Aorta (tissue), 5 donors: ENCODE results near the gene ATN1. TPM values are rescaled to one million over a fixed set of nuclear protein-coding genes. Genes with fewer than 3 reads are reported as not detected.

ENCODE experiments used
- ATAC-seq: fragments of 200-7000 bp; cut with Tn5 transposase; one replicate; pipeline ENCODE4 v1.9.1; 2022; ENCODE audit warnings: moderate library complexity; ENCODE audit not compliant: low FRiP score
- DNase-seq, 2 donors: peaks; one replicate each; pipeline ENCODE4 v3.0.0-alpha.2; 2020
- H3K27ac ChIP-seq, 2 donors: one replicate each; pipeline ENCODE4 v1.5.1; 2013; ENCODE audit warnings: low read length in 2 of 2, mild to moderate bottlenecking in 2 of 2, moderate library complexity in 2 of 2, control low read depth in 1 of 2, inconsistent platforms in 1 of 2, low read depth in 1 of 2
- H3K27me3 ChIP-seq, 2 donors: one replicate each; pipeline ENCODE4 v1.6.1; 2013; ENCODE audit warnings: control low read depth in 1 of 2, low read length in 1 of 2, mild to moderate bottlenecking in 1 of 2, moderate library complexity in 1 of 2; ENCODE audit not compliant: insufficient read depth in 2 of 2, control insufficient read depth in 1 of 2
- H3K36me3 ChIP-seq, 2 donors: one replicate each; pipeline ENCODE4 v1.6.1; 2013; ENCODE audit warnings: control low read depth in 1 of 2, low read length in 1 of 2, mild to moderate bottlenecking in 1 of 2; ENCODE audit not compliant: insufficient read depth in 2 of 2, control insufficient read depth in 1 of 2
- H3K4me1 ChIP-seq, 2 donors: one replicate each; pipeline ENCODE4 v1.6.1; 2013; ENCODE audit warnings: low read length in 2 of 2, control low read depth in 1 of 2, mild to moderate bottlenecking in 1 of 2, moderate library complexity in 1 of 2; ENCODE audit not compliant: insufficient read depth in 2 of 2, control insufficient read depth in 1 of 2
- H3K4me3 ChIP-seq, 2 donors: one replicate each; pipeline ENCODE4 v1.5.1; 2013; ENCODE audit warnings: low read length in 2 of 2, control low read depth in 1 of 2, mild to moderate bottlenecking in 1 of 2
- H3K9me3 ChIP-seq: one replicate; pipeline ENCODE4 v1.6.1; 2013; ENCODE audit warnings: mild to moderate bottlenecking, low read length; ENCODE audit not compliant: control insufficient read depth
- WGBS, 2 donors: extraction: QIAGEN DNeasy Blood & Tissue Kit; methylation state at CpG; one replicate each; pipeline ENCODE4 v1.1.7; 2013; 5-methylcytosine and 5-hydroxymethylcytosine counted together
- intact Hi-C, 2 donors: fragments of 100-400 bp; cut with DNase I; formaldehyde crosslinking; loops; one replicate each; pipeline versions ENCODE4 v1.14.2 to v1.15.0; 2022
- polyA plus RNA-seq, 2 donors: library from polyadenylated mRNA; stranded (reverse); fragments of 200-250 nt; gene quantifications; one replicate each; pipeline ENCODE4 v1.2.3, GENCODE V29; 2013
- total RNA-seq, 2 donors: library from RNA; stranded (reverse); fragmentation: NEBNext Ultra II Directional; extraction: Animal tissue kit (Norgen Biotek cat#: 25700); gene quantifications; one replicate each; pipeline ENCODE4 v1.2.1, GENCODE V29; 2021
- donor health status: healthy with polysubstance abuse.
- donor health status: Bipolar disorder and iron deficiency.
- donor health status: DM: no; HTN: no; CAD: no.
- donor health status: DM: no; HTN: no; CAD: no.
- donor health status: DM: yes; HTN: yes; CAD: no.

Gene ATN1
- total and polyA plus RNA-seq, 4 donors: 22.7 to 149 (median 142) TPM

DNA sequence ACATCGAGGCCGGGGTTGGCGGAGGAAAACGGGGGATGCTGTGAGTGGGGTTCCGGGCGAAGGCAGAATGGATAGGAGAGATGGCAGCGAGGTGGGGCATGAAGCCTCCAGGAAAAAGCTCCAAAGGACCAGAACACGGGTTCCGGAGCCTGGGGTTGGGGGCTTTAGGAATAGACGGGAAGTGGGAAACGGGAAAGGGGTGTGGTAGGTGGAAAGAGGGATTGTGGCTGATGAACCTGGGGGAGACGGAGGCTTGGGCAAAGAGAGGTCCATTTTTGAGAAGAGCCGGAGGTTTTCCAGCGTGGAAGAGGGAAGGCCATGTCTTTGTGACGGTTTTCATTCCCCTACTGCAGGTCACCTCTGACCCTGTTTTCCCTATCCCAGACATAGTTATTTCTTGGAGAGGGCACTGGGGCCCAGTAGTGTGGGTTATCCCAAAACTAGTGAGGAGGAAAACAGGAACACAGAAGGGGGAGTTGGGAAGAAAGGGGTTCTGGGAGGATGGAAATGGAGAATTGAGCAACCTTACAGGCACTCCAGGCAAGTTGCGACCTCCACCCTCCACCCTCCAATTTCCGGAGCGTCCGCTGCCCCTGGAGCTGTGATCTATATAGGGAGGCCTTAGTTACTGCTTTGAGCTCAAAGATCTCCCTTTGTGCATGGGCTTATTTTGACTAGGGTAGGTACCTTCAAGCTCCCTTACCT is 1.1 kb downstream of the ATN1 start:
- no peak for ATAC-seq
- Histone ChIP-seq H3K4me1 (no peaks in the 10 kb centered on the region), H3K27me3 (no peaks in the 10 kb centered on the region), H3K4me3 (peak overlapping the region; percentile 97 to 99), H3K27ac (peak overlapping the region; percentile 49 to 96), H3K9me3 (no peaks in the 10 kb centered on the region), H3K36me3 (peaks cover 0 to 1% of the 10 kb centered on the region in 2 donors)
- 2% methylated on average over 19 of the region's 19 CpGs for WGBS, 2 donors
- intact Hi-C loops: loop anchor here in 1 of 2 donors (5.0 kb wide), 1 partner anchor 62 kb away; the partner anchor contains the start of gene TPI1
- peak in 1 of 2 donors; percentile 35 for DNase-seq

DNA sequence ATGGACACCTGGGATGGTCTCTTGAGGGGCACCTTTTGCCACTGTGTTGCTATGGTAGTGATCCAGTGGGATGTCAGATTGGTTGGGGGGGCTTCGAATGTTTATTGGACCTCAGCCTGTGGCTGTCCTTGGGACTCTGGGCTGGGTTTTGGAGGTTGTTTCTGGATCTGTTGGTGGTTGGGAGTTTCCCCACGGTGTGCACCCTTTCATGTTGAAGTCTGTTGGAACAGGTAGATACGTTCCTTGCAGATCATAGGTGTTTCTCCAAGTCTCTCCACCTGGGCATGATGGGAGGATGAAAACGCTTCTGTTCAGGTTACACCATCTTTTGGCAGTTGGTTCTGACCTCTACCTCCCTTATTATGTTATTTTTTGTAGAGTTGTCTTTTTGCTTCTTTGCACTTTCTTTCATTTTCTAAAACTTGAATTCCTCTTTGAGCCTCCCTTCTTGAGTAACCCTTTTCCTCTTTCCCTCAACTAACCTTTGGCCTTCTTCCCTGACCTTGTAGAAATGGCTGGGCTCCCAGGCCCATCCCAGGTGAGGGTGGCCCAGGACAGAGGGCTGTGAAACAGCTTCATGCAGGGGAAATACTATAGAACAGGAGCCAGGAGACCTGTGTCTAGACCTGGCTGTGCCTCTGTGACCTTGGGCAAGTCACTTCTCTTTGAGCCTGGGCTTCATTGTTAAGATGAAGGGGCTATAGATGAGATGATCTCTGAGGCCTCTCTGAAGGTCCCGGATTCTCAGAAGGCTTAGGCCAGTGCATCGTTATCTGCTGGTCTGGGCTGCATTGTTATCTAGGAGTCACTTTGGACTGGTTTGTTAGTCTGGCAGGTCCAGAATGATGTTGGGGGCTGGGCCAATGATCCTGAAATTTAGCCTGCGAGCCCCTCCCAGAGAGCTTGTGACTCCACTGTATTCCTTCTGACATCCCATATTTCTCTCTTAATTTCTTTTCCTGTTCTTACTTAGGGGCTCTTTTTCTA is 2.0 kb downstream of the ATN1 start:
- peak overlapping the region in 1 of 2 donors; percentile 29 for H3K27ac ChIP-seq
- peaks cover 2 to 3% of the 10 kb centered on the region in 2 donors for H3K36me3 ChIP-seq
- ATAC-seq (no peak), DNase-seq (peak in 1 of 2 donors; percentile 27)
- intact Hi-C loops: loop anchor here in 1 of 2 donors (5.0 kb wide), 1 partner anchor 62 kb away; the partner anchor contains the start of gene TPI1
- no peaks in the 10 kb centered on the region for H3K27me3 ChIP-seq
- H3K4me1 ChIP-seq: no peaks in the 10 kb centered on the region
- no peaks in the 10 kb centered on the region for H3K9me3 ChIP-seq
- peak overlapping the region; percentile 97 to 99 for H3K4me3 ChIP-seq
- WGBS, 2 donors: 27 to 28% methylated on average over 7 of the region's 7 CpGs

DNA sequence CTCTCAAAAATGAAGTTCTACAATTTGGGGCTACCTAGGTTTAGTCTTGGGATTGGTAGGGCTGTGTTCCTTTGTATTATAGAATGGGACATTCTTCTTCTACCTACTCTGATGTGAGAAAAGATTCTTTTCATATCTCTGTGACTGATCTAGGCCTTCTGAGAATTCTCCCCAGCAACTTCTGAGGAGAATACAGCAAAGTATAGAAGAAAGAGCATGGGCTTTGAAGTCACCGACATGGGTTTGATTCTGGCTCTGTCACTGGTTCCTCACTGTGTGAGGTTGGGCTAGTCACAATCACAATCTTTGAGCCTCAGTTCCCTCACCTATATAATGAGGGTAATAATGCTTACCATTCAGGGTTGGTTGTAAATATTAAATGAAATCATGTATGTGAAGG is 5.0 kb downstream of the ATN1 start:
- DNase-seq (no peak), ATAC-seq (no peak)
- H3K27me3 ChIP-seq: no peaks in the 10 kb centered on the region
- H3K4me3 ChIP-seq: no peak overlapping the region
- WGBS, 2 donors: 32% methylated on average over 1 of the region's 1 CpG
- no peaks in the 10 kb centered on the region for H3K4me1 ChIP-seq
- intact Hi-C loops: no loop called here
- H3K27ac ChIP-seq: no peak overlapping the region
- no peaks in the 10 kb centered on the region for H3K9me3 ChIP-seq
- peaks cover 3 to 5% of the 10 kb centered on the region in 2 donors for H3K36me3 ChIP-seq

DNA sequence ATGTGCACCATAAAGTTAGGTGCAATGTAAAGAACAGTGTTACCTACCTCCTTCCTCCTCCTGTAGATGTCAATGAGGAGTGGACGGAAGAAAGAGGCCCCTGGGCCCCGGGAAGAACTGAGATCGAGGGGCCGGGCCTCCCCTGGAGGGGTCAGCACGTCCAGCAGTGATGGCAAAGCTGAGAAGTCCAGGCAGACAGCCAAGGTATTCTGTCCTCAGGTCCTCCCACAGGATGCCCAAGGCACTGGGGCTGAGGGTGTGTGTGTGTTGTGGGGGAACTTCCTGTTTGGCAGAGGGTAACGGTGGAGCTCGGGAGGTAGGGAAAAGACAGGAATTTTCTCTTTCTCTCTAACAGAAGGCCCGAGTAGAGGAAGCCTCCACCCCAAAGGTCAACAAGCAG is 6.4 kb downstream of the ATN1 start:
- intact Hi-C loops: no loop called here
- no peaks in the 10 kb centered on the region for H3K4me1 ChIP-seq
- no peaks in the 10 kb centered on the region for H3K27me3 ChIP-seq
- peak overlapping the region in 1 of 2 donors; percentile 12 for H3K27ac ChIP-seq
- peaks cover 3 to 5% of the 10 kb centered on the region in 2 donors for H3K36me3 ChIP-seq
- DNase-seq: no peak
- ATAC-seq: no peak
- WGBS, 2 donors: 17 to 22% methylated on average over 8 of the region's 8 CpGs
- no peak overlapping the region for H3K4me3 ChIP-seq
- H3K9me3 ChIP-seq: no peaks in the 10 kb centered on the region

GRCh38 chr12:6935371-6936193 is 7.8 kb downstream of the ATN1 start:
- no peak overlapping the region for H3K27ac ChIP-seq
- H3K36me3 ChIP-seq: peaks cover 3 to 5% of the 10 kb centered on the region in 2 donors
- H3K27me3 ChIP-seq: no peaks in the 10 kb centered on the region
- H3K9me3 ChIP-seq: no peaks in the 10 kb centered on the region
- H3K4me1 ChIP-seq: no peaks in the 10 kb centered on the region
- 58 to 61% methylated on average over 14 of the region's 14 CpGs for WGBS, 2 donors
- no peak for ATAC-seq
- no peak for DNase-seq
- H3K4me3 ChIP-seq: no peak overlapping the region
- intact Hi-C loops: no loop called here

DNA sequence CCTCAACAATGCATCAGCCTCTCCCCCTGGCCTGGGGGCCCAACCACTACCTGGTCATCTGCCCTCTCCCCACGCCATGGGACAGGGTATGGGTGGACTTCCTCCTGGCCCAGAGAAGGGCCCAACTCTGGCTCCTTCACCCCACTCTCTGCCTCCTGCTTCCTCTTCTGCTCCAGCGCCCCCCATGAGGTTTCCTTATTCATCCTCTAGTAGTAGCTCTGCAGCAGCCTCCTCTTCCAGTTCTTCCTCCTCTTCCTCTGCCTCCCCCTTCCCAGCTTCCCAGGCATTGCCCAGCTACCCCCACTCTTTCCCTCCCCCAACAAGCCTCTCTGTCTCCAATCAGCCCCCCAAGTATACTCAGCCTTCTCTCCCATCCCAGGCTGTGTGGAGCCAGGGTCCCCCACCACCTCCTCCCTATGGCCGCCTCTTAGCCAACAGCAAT is 8.5 kb downstream of the ATN1 start:
- no peaks in the 10 kb centered on the region for H3K9me3 ChIP-seq
- H3K4me1 ChIP-seq: no peaks in the 10 kb centered on the region
- intact Hi-C loops: no loop called here
- no peak overlapping the region for H3K27ac ChIP-seq
- no peak overlapping the region for H3K4me3 ChIP-seq
- 82 to 86% methylated on average over 3 of the region's 3 CpGs for WGBS, 2 donors
- ATAC-seq (no peak), DNase-seq (no peak)
- H3K27me3 ChIP-seq: no peaks in the 10 kb centered on the region
- H3K36me3 ChIP-seq: peaks cover 3 to 8% of the 10 kb centered on the region in 2 donors

DNA sequence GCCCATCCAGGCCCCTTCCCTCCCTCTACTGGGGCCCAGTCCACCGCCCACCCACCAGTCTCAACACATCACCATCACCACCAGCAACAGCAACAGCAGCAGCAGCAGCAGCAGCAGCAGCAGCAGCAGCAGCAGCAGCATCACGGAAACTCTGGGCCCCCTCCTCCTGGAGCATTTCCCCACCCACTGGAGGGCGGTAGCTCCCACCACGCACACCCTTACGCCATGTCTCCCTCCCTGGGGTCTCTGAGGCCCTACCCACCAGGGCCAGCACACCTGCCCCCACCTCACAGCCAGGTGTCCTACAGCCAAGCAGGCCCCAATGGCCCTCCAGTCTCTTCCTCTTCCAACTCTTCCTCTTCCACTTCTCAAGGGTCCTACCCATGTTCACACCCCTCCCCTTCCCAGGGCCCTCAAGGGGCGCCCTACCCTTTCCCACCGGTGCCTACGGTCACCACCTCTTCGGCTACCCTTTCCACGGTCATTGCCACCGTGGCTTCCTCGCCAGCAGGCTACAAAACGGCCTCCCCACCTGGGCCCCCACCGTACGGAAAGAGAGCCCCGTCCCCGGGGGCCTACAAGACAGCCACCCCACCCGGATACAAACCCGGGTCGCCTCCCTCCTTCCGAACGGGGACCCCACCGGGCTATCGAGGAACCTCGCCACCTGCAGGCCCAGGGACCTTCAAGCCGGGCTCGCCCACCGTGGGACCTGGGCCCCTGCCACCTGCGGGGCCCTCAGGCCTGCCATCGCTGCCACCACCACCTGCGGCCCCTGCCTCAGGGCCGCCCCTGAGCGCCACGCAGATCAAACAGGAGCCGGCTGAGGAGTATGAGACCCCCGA is 9.1 kb downstream of the ATN1 start:
- H3K36me3 ChIP-seq: peaks cover 3 to 8% of the 10 kb centered on the region in 2 donors
- intact Hi-C loops: no loop called here

More for the DNA sequence above, 9.1 kb downstream of the ATN1 start:
- H3K9me3 ChIP-seq: no peaks in the 10 kb centered on the region
- DNase-seq (no peak), ATAC-seq (peak; percentile 22)
- H3K27ac ChIP-seq: peak overlapping the region; percentile 43 to 53
- no peaks in the 10 kb centered on the region for H3K27me3 ChIP-seq
- 18 to 26% methylated on average over 33 to 36 of the region's 36 CpGs for WGBS, 2 donors
- no peaks in the 10 kb centered on the region for H3K4me1 ChIP-seq
- peak overlapping the region; percentile 8 to 49 for H3K4me3 ChIP-seq
